ENCODE results near the gene SESTD1. TPM values are rescaled to one million over a fixed set of nuclear protein-coding genes. Genes with fewer than 3 reads are reported as not detected.
A peak's percentile ranks its signal among the peaks of the same experiment; 100 is the strongest.

SESTD1 gene
- polyA plus RNA-seq (34.8 and 39.5 TPM in 2 replicates), polyA minus RNA-seq (86.4 and 116 TPM in 2 replicates)

DNA sequence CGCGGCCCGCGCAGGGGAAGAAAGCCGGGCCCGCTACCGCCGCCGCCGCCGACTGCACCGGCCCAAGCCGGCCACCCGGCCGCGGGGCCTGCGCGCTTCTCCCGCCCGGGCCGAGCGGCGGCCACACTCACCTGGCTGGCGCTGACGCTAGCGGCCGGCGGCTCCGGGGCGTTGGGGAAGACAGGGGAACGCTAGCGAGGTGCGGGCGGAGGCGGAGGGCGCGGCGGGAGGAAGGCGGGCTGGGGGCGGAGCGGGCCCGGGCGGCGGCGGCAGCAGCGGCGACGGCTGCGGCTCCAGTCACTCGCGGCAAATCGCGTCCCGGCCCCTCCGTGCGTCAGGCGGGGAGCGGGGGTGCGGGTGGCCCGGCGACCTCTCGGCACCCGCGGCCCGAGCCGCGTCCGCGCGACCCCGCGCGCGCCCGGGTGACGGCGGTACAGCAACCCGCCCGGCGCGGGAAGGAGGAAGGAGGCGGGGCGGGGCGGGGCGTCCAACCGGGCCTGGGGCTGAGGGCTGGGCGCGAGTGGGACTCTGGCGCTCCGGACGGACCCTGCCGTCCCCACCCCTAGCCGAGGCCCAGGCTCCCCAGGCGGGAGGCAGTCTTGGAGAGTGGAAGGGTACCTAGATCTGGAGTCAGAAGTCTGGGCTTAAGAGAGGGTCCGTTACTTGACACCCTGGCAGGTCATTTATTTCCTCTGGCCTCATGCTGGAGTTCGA lies at the start of gene SESTD1:
Gene SESTD1, minus strand, starts transcription at position 465 of the 714 bp plus-strand sequence. CDS start 72,991 bp downstream, outside the sequence.
- Histone ChIP-seq H3K27ac (ENCODE audit: low read length) (peak within 1 kb of the TSS; percentile 92), H3K9ac (ENCODE audit: low read length) (peak within 1 kb of the TSS; percentile 96), H3F3A (ENCODE audit: insufficient read depth, low read length, poor library complexity, severe bottlenecking) (peaks cover 3% of the 10 kb centered on the region), H2AFZ (ENCODE audit: low read depth, low read length) (peak within 1 kb of the TSS; percentile 53), H3K27me3 (ENCODE audit: insufficient read depth, low read depth, low read length) (no peaks in the 10 kb centered on the region), H3K9me3 (ENCODE audit: low read length) (no peaks in the 10 kb centered on the region), H3K9me2 (ENCODE audit: insufficient read depth, low read length) (no peaks in the 10 kb centered on the region), H3K36me3 (ENCODE audit: insufficient read depth, low read length) (no peaks in the 10 kb centered on the region), H3K4me3 (ENCODE audit: low read length) (peak within 1 kb of the TSS; percentile 90), H3K4me2 (ENCODE audit: low read length) (peak within 1 kb of the TSS; percentile 66), H4K20me1 (ENCODE audit: insufficient read depth) (no peaks in the 10 kb centered on the region), H3K79me2 (replicated peaks; ENCODE audit: insufficient read depth, low read length) (peaks cover 39% of the 10 kb centered on the region)
- TF ChIP-seq MXI1 (conservative IDR thresholded peaks at IDR 0.05; ENCODE audit: poor library complexity, severe bottlenecking) (peak; percentile 21), RAD21 (conservative IDR thresholded peaks at IDR 0.05) (no peak), CTCF (IDR thresholded peaks at IDR 0.05; ENCODE audit: poor library complexity, severe bottlenecking) (peak; percentile 14), SMC3 (conservative IDR thresholded peaks at IDR 0.05; ENCODE audit: poor library complexity) (peak; percentile 26), POLR2AphosphoS5 (IDR thresholded peaks at IDR 0.05) (peak; percentile 64), EZH2 (IDR thresholded peaks at IDR 0.05; ENCODE audit: borderline replicate concordance, insufficient read depth, low read length, poor library complexity, severe bottlenecking) (no peak), TAF1 (IDR thresholded peaks at IDR 0.05; ENCODE audit: low read depth) (no peak), EP300 (conservative IDR thresholded peaks at IDR 0.05; ENCODE audit: poor library complexity, severe bottlenecking) (peak; percentile 29)
- TF ChIP-seq, protein P1, sequence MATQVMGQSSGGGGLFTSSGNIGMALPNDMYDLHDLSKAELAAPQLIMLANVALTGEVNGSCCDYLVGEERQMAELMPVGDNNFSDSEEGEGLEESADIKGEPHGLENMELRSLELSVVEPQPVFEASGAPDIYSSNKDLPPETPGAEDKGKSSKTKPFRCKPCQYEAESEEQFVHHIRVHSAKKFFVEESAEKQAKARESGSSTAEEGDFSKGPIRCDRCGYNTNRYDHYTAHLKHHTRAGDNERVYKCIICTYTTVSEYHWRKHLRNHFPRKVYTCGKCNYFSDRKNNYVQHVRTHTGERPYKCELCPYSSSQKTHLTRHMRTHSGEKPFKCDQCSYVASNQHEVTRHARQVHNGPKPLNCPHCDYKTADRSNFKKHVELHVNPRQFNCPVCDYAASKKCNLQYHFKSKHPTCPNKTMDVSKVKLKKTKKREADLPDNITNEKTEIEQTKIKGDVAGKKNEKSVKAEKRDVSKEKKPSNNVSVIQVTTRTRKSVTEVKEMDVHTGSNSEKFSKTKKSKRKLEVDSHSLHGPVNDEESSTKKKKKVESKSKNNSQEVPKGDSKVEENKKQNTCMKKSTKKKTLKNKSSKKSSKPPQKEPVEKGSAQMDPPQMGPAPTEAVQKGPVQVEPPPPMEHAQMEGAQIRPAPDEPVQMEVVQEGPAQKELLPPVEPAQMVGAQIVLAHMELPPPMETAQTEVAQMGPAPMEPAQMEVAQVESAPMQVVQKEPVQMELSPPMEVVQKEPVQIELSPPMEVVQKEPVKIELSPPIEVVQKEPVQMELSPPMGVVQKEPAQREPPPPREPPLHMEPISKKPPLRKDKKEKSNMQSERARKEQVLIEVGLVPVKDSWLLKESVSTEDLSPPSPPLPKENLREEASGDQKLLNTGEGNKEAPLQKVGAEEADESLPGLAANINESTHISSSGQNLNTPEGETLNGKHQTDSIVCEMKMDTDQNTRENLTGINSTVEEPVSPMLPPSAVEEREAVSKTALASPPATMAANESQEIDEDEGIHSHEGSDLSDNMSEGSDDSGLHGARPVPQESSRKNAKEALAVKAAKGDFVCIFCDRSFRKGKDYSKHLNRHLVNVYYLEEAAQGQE (IDR thresholded peaks at IDR 0.05; ENCODE audit: borderline replicate concordance): no peak

DNA sequence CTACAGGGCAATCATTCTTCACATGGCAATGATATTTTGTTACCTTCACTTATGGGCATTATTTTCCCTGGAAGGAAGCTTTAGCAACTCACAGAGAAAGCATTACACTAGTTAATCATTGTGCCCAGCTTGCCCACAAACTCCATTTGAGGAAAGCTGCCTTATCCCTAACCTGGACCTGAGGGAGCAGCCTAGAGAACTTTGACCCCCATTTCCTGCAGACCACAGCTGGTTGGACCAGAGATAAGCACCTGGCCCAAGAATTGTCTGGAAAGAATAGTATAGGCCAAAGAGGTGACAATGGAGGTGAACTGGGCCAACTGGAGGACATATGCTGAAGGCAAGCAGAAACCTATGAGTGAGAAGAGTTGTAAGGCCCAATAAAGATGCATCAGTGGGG lies 48.4 kb upstream of the SESTD1 start:
- H3K27me3 ChIP-seq (ENCODE audit: insufficient read depth, low read depth, low read length): no peaks in the 10 kb centered on the region
- no peak overlapping the region for H2AFZ ChIP-seq (ENCODE audit: low read depth, low read length)
- no peaks in the 10 kb centered on the region for H3K36me3 ChIP-seq (ENCODE audit: insufficient read depth, low read length)
- no peak overlapping the region for H3K27ac ChIP-seq (ENCODE audit: low read length)
- no peak overlapping the region for H3K4me2 ChIP-seq (ENCODE audit: low read length)
- no peaks in the 10 kb centered on the region for H3F3A ChIP-seq (ENCODE audit: insufficient read depth, low read length, poor library complexity, severe bottlenecking)
- no peak for TF ChIP-seq EZH2 (IDR thresholded peaks at IDR 0.05; ENCODE audit: borderline replicate concordance, insufficient read depth, low read length, poor library complexity, severe bottlenecking)
- no peak for TF ChIP-seq EP300 (conservative IDR thresholded peaks at IDR 0.05; ENCODE audit: poor library complexity, severe bottlenecking)
- TF ChIP-seq SMC3 (conservative IDR thresholded peaks at IDR 0.05; ENCODE audit: poor library complexity): no peak
- H3K9ac ChIP-seq (ENCODE audit: low read length): no peak overlapping the region
- H3K4me3 ChIP-seq (ENCODE audit: low read length): no peak overlapping the region
- H3K9me3 ChIP-seq (ENCODE audit: low read length): no peaks in the 10 kb centered on the region
- H3K9me2 ChIP-seq (ENCODE audit: insufficient read depth, low read length): no peaks in the 10 kb centered on the region
- H3K79me2 ChIP-seq (replicated peaks; ENCODE audit: insufficient read depth, low read length): no peaks in the 10 kb centered on the region
- H4K20me1 ChIP-seq (ENCODE audit: insufficient read depth): no peaks in the 10 kb centered on the region

Measured in neural cell (in vitro differentiated cells).